HepG2 (cell line): ENCODE data around the gene CAT. TPM values are rescaled to one million over a fixed set of nuclear protein-coding genes. Genes with fewer than 3 reads are reported as not detected.

Experiments used
- ATAC-seq: fragments of 200-7000 bp; cut with Tn5 transposase; 3 replicates; pipeline ENCODE4 v1.9.1; 2020; ENCODE audit warnings: mild to moderate bottlenecking, moderate library complexity
- BruUV-seq: library from RNA; stranded (reverse); fragments of 400-500 nt; replicated peaks from 2 replicates; lab custom pipeline; 2021; lab: Mats Ljungman, UMichigan
- CTCF ChIA-PET: fragments of 300-600 bp; formaldehyde crosslinking; extraction: SDS; loops from one replicate; lab custom pipeline; 2021; ENCODE audit warnings: low total read pairs, inconsistent platforms, low intra/inter-chr PET ratio; lab: Yijun Ruan, JAX
- POLR2A ChIA-PET: fragments of 350-600 bp; sonication (Branson Sonifier 250); formaldehyde crosslinking; loops from one replicate; lab custom pipeline; 2020; ENCODE audit warnings: antibody characterized with exemption, inconsistent platforms; lab: Yijun Ruan, JAX
- DNase-seq: peaks from one replicate; pipeline ENCODE4 v3.0.0-alpha.2; 2015; ENCODE audit warnings: low spot score
- FAIRE-seq: peaks from 3 replicates; lab custom pipeline; 2011; peaks lifted over from hg19 to GRCh38; lab: Jason Lieb, UNC
- H2AFZ ChIP-seq: one replicate; pipeline ENCODE4 v1.6.1; 2011; ENCODE audit warnings: low read length, inconsistent platforms
- H3K27ac ChIP-seq: fragments of 300-600 bp; 3 replicates; pipeline ENCODE4 v1.8.0; 2011; ENCODE audit warnings: mixed run types, mild to moderate bottlenecking, mixed read lengths, low read length, inconsistent platforms; ENCODE audit not compliant: insufficient read depth; ENCODE audit errors: extremely low read length
- H3K27me3 ChIP-seq, 2 experiments: fragments of 200-600 bp in 1 of 2; 2 replicates in 1 of 2; 3 replicates in 1 of 2; pipeline versions ENCODE4 v1.6.0 to v1.8.0; 2011; ENCODE audit warnings: low read length in 2 of 2, mild to moderate bottlenecking in 2 of 2, moderate library complexity in 2 of 2, inconsistent platforms in 1 of 2; ENCODE audit not compliant: insufficient read depth in 2 of 2, control insufficient read depth in 1 of 2
- H3K36me3 ChIP-seq, 2 experiments: fragments of 200-600 bp in 1 of 2; replicated peaks in 1 of 2; 2 replicates in 1 of 2; 3 replicates in 1 of 2; pipeline versions ENCODE4 v1.5.1 to v1.8.0; 2011; ENCODE audit warnings: low read length in 2 of 2, inconsistent platforms in 1 of 2; ENCODE audit not compliant: insufficient read depth in 2 of 2, control insufficient read depth in 1 of 2
- H3K4me1 ChIP-seq: 2 replicates; pipeline ENCODE4 v1.5.1; 2012; ENCODE audit warnings: low read length, inconsistent platforms; ENCODE audit not compliant: insufficient read depth
- H3K4me2 ChIP-seq: 2 replicates; pipeline ENCODE4 v1.6.0; 2011; ENCODE audit warnings: low read depth, low read length, inconsistent platforms
- H3K4me3 ChIP-seq, 3 experiments: fragments of 200-600 bp in 1 of 3; sonication (generic), shearing (Covaris generic) in 1 of 3; replicated peaks in 1 of 3; 2 replicates each; pipeline ENCODE4 v1.5.1; 2011 to 2016; ENCODE audit warnings: low read length in 3 of 3, inconsistent platforms in 2 of 3, low read depth in 2 of 3, mild to moderate bottlenecking in 2 of 3, control low read depth in 1 of 3, mixed read lengths in 1 of 3; ENCODE audit not compliant: insufficient read depth in 1 of 3
- H3K79me2 ChIP-seq: one replicate; pipeline ENCODE4 v1.6.1; 2011; ENCODE audit warnings: low read length, inconsistent platforms; ENCODE audit not compliant: insufficient read depth
- H3K9ac ChIP-seq: 2 replicates; pipeline ENCODE4 v1.6.0; 2011; ENCODE audit warnings: mild to moderate bottlenecking, low read depth, low read length, inconsistent platforms; ENCODE audit not compliant: insufficient read depth
- H3K9me3 ChIP-seq: 2 replicates; pipeline ENCODE4 v1.5.1; 2012; ENCODE audit warnings: mild to moderate bottlenecking, low read length
- H4K20me1 ChIP-seq: 2 replicates; pipeline ENCODE4 v1.6.0; 2011; ENCODE audit warnings: inconsistent platforms, mild to moderate bottlenecking, low read length, moderate library complexity; ENCODE audit not compliant: insufficient read depth
- DNMT3B ChIP-seq: conservative IDR thresholded peaks from 2 replicates; pipeline ENCODE4 v1.6.1; 2016; ENCODE audit warnings: missing biosample characterization, control low read depth
- DZIP1 ChIP-seq: sonication (generic); formaldehyde crosslinking; IDR thresholded peaks from 2 replicates; pipeline ENCODE4 v1.5.0; 2020; ENCODE audit warnings: mild to moderate bottlenecking, missing genetic modification reagents
- ETV6 ChIP-seq: sonication (generic); formaldehyde crosslinking; conservative IDR thresholded peaks from 2 replicates; pipeline ENCODE4 v1.4.0; 2020; ENCODE audit warnings: missing genetic modification reagents
- FOSL2 ChIP-seq: sonication (generic); formaldehyde crosslinking; IDR thresholded peaks from 2 replicates; pipeline ENCODE4 v1.4.0; 2020; ENCODE audit warnings: missing genetic modification reagents
- GZF1 ChIP-seq: sonication (generic); formaldehyde crosslinking; IDR thresholded peaks from 2 replicates; pipeline ENCODE4 v1.5.1; 2020; ENCODE audit warnings: mild to moderate bottlenecking, missing genetic modification reagents
- POLR2AphosphoS5 ChIP-seq: IDR thresholded peaks from 2 replicates; pipeline ENCODE4 v1.6.1; 2012; ENCODE audit warnings: low read depth, low read length
- STAT5B ChIP-seq: sonication (generic); formaldehyde crosslinking; IDR thresholded peaks from 2 replicates; pipeline ENCODE4 v1.4.0; 2020; ENCODE audit warnings: missing genetic modification reagents
- U2AF1 ChIP-seq: fragments of 200-400 bp; formaldehyde crosslinking; optimal IDR thresholded peaks from 2 replicates; pipeline ENCODE3; 2017; ENCODE audit warnings: mild to moderate bottlenecking, low read depth, low read length
- ZFP91 ChIP-seq: sonication (generic); formaldehyde crosslinking; IDR thresholded peaks from 2 replicates; pipeline ENCODE4 v1.9.0; 2022; ENCODE audit warnings: missing genetic modification reagents, mild to moderate bottlenecking, borderline replicate concordance
- ZNF101 ChIP-seq: sonication (generic); formaldehyde crosslinking; IDR thresholded peaks from 2 replicates; pipeline ENCODE4 v1.4.0; 2020; ENCODE audit warnings: mild to moderate bottlenecking, low read depth, missing genetic modification reagents, borderline replicate concordance
- ZNF205 ChIP-seq: IDR thresholded peaks from 2 replicates; pipeline ENCODE4 v1.6.1; 2018; ENCODE audit warnings: missing biosample characterization, missing genetic modification reagents
- ZNF577 ChIP-seq: sonication (generic); formaldehyde crosslinking; IDR thresholded peaks from 2 replicates; pipeline ENCODE4 v1.4.0; 2020; ENCODE audit warnings: mild to moderate bottlenecking, low read depth, missing genetic modification reagents, borderline replicate concordance
- ZNF773 ChIP-seq: sonication (generic); formaldehyde crosslinking; IDR thresholded peaks from 2 replicates; pipeline ENCODE4 v1.4.0; 2020; ENCODE audit warnings: missing genetic modification reagents, borderline replicate concordance
- WGBS: methylation state at CpG from one replicate; pipeline ENCODE4 v1.1.6; 2017; ENCODE audit warnings: low lambda C conversion rate; 5-methylcytosine and 5-hydroxymethylcytosine counted together
- in situ Hi-C: cut with HindIII; loops from 2 replicates; pipeline ENCODE4 v1.10.0; 2017; ENCODE audit warnings: low pct_unique_long_range_greater_than_20kb; ENCODE audit not compliant: extremely low pct_ligation_motif_present
- intact Hi-C: fragments of 100-400 bp; cut with micrococcal nuclease; formaldehyde crosslinking; loops from one replicate; pipeline ENCODE4 v1.10.0; 2022; ENCODE audit not compliant: unreplicated experiment
- polyA plus RNA-seq, 8 experiments: library from polyadenylated mRNA; depleted of rRNA in 3 of 8; stranded (reverse) in 7 of 8; unstranded in 1 of 8; fragments of >200 nt; fragmentation: Illumina TruSeq in 4 of 8; extraction: Trizol in 4 of 8; gene quantifications; 2 replicates each; pipeline versions ENCODE4 v1.2.1 to v1.2.3, GENCODE V29; 2011 to 2016; ENCODE audit warnings: low read depth in 4 of 8, missing spikeins in 1 of 8, mixed read lengths in 1 of 8; ENCODE audit not compliant: insufficient read depth in 1 of 8
- total RNA-seq, 5 experiments: library from RNA; depleted of rRNA; stranded (reverse); fragments of >200 nt; fragmentation: Illumina TruSeq; extraction: Trizol; gene quantifications; 2 replicates each; pipeline ENCODE4 v1.2.3, GENCODE V29; 2016; ENCODE audit warnings: low read depth in 1 of 5

Gene CAT
- total and polyA plus RNA-seq, 2 of the 13 experiments (the other 11 are each of a cell fraction or from before 2014, with no cell fraction given) = 107 to 136 TPM

GRCh38 chr11:34507156-34507555 is 68.4 kb downstream of the CAT start:
- DNase-seq = no peak
- Histone ChIP-seq H2AFZ (no peak overlapping the region), H3K4me3 (no peak overlapping the region), H3K4me1 (peaks cover 67% of the 10 kb centered on the region), H3K27ac (no peak overlapping the region), H4K20me1 (no peaks in the 10 kb centered on the region), H3K9me3 (no peaks in the 10 kb centered on the region), H3K36me3 (no peaks in the 10 kb centered on the region), H3K4me2 (no peak overlapping the region), H3K79me2 (no peaks in the 10 kb centered on the region), H3K27me3 (no peaks in the 10 kb centered on the region; a peak in 1 of 5 replicates), H3K9ac (no peak overlapping the region)
- no peak for ATAC-seq
- WGBS = 67% methylated on average over 6 of the region's 6 CpGs
- in situ Hi-C loops (no loop called here), intact Hi-C loops (no loop called here)
- no TSS peak for BruUV-seq
- TF ChIP-seq FOSL2 (CRISPR knock-in tag) (no peak), STAT5B (CRISPR knock-in tag) (no peak), ZFP91 (CRISPR knock-in tag) (no peak), ZNF577 (CRISPR knock-in tag) (no peak), ZNF101 (CRISPR knock-in tag) (no peak), DZIP1 (CRISPR knock-in tag) (no peak), DNMT3B (no peak), POLR2AphosphoS5 (no peak), U2AF1 (no peak), ZNF205 (CRISPR knock-in tag) (no peak), ETV6 (no peak), ZNF773 (CRISPR knock-in tag) (no peak), GZF1 (no peak)
- FAIRE-seq = no peak
- POLR2A ChIA-PET = no interaction called here
- CTCF ChIA-PET = no interaction called here
